ENCODE measurements around the gene SLC30A9.

- TF ChIP-seq CTCF (conservative IDR thresholded peaks at IDR 0.05; ENCODE audit: low read depth, low read length): no peak
- no peak for TF ChIP-seq EZH2 (IDR thresholded peaks at IDR 0.05; ENCODE audit: borderline replicate concordance, low read depth, low read length, poor library complexity, severe bottlenecking)
These were observed 46.2 kb upstream of the SLC30A9 start for GRCh38 chr4:41944089-41944488.
